CD4-positive, CD25-positive, alpha-beta regulatory T cell (primary cell): ENCODE results near the gene EGLN1. TPM values are rescaled to one million over a fixed set of nuclear protein-coding genes. Genes with fewer than 3 reads are reported as not detected.

Source experiments
- ATAC-seq, 2 donors: fragments of 150-1000 bp; cut with Tn5 transposase; one replicate each; pipeline ENCODE4 v1.10.0; 2021; ENCODE audit warnings: low read depth in 2 of 2, moderate number of reproducible peaks in 2 of 2, moderate library complexity in 1 of 2
- DNase-seq, 3 donors: peaks; one replicate each; pipeline versions ENCODE4 v3.0.0 to v3.0.0-alpha.2; 2012 to 2022; ENCODE audit warnings: mixed read lengths in 1 of 3
- H3K27ac ChIP-seq: one replicate; pipeline ENCODE4 v1.7.0; 2013; ENCODE audit warnings: mild to moderate bottlenecking, low read length; ENCODE audit not compliant: insufficient read depth, poor library complexity, severe bottlenecking
- H3K27me3 ChIP-seq: one replicate; pipeline ENCODE4 v1.7.0; 2013; ENCODE audit warnings: low read length; ENCODE audit not compliant: control insufficient read depth, insufficient read depth
- H3K36me3 ChIP-seq: one replicate; pipeline ENCODE4 v1.7.0; 2013; ENCODE audit warnings: mild to moderate bottlenecking, low read length, moderate library complexity; ENCODE audit not compliant: control insufficient read depth, insufficient read depth
- H3K4me1 ChIP-seq: 2 replicates; pipeline ENCODE4 v1.7.0; 2013; ENCODE audit warnings: mild to moderate bottlenecking, low read length; ENCODE audit not compliant: insufficient read depth, control insufficient read depth, poor library complexity, severe bottlenecking
- H3K4me3 ChIP-seq: one replicate; pipeline ENCODE4 v1.7.0; 2013; ENCODE audit warnings: low read depth, mild to moderate bottlenecking, low read length, moderate library complexity
- H3K9me3 ChIP-seq, 2 experiments: 1 replicate in 1 of 2; 2 replicates in 1 of 2; pipeline ENCODE4 v1.7.0; 2013; ENCODE audit warnings: low read length in 2 of 2, mild to moderate bottlenecking in 1 of 2, moderate library complexity in 1 of 2; ENCODE audit not compliant: control insufficient read depth in 2 of 2
- H3K27ac Mint-ChIP-seq, 3 donors: one replicate each; pipeline ENCODE4 v1.8.0; 2020 to 2022; ENCODE audit warnings: mild to moderate bottlenecking in 3 of 3, mixed read lengths in 3 of 3, moderate library complexity in 2 of 3
- H3K27me3 Mint-ChIP-seq: one replicate; pipeline ENCODE4 v1.8.0; 2022; ENCODE audit warnings: mild to moderate bottlenecking, mixed read lengths
- H3K36me3 Mint-ChIP-seq: one replicate; pipeline ENCODE4 v1.8.0; 2020; ENCODE audit warnings: mixed read lengths
- H3K4me1 Mint-ChIP-seq, 4 donors: one replicate each; pipeline ENCODE4 v1.8.0; 2020 to 2022; ENCODE audit warnings: mixed read lengths in 4 of 4, mild to moderate bottlenecking in 1 of 4
- H3K4me3 Mint-ChIP-seq, 4 donors: one replicate each; pipeline ENCODE4 v1.8.0; 2020 to 2022; ENCODE audit warnings: mild to moderate bottlenecking in 4 of 4, mixed read lengths in 4 of 4, moderate library complexity in 3 of 4
- H3K9me3 Mint-ChIP-seq, 7 donors: one replicate each; pipeline ENCODE4 v1.8.0; 2020 to 2022; ENCODE audit warnings: mixed read lengths in 7 of 7, mild to moderate bottlenecking in 3 of 7, moderate library complexity in 2 of 7
- polyA plus RNA-seq, 4 donors: library from polyadenylated mRNA; unstranded; fragments of 300-500 nt; fragmentation: Illumina TruSeq; gene quantifications; one replicate each; pipeline ENCODE4 v1.2.3, GENCODE V29; 2021
- total RNA-seq: library from RNA; stranded (reverse); gene quantifications from one replicate; pipeline ENCODE4 v1.2.3, GENCODE V29; 2022

EGLN1 gene
- total and polyA plus RNA-seq, 5 donors from 2014 or later: 18.4 to 31.6 (median 21.7) TPM

DNA sequence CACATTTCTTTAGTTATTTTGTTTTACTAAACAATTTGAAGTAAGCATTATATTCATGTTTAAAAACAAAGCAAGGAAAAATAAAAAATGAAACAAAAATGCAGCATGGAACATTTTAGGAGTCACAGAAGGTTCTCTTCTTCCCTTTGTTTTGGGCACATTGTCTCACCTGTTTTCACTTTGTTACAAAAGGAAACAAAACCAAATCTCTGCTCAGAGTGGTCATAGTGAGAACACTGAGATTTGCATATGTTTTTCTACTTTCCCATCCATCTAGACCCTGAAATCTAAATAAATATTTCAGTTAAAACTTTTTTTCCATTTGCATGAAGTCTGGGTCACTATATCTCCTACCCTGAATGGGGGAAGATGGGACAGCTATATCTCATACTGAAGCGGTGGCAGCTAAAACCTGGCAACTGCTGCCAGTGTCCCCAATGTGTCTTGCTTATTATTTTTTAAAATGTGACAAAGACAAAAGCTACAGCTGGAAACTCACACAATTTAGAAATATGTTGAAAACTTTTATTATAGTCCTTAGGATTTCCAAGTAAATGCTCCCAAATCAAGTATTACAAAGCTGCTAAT, 87.9 kb downstream of the EGLN1 start:
- Mint-ChIP-seq H3K9me3 (peaks cover 0 to 3% (median 0%) of the 10 kb centered on the region in 7 donors), H3K27me3 (peaks cover 4% of the 10 kb centered on the region), H3K27ac (peak overlapping the region in 1 of 3 donors; percentile 29), H3K4me3 (peak overlapping the region; percentile 97 to 100 (median 100)), H3K4me1 (peaks cover 54 to 86% (median 72%) of the 10 kb centered on the region in 4 donors), H3K36me3 (peaks cover 36% of the 10 kb centered on the region)
- Histone ChIP-seq H3K36me3 (peaks cover 6% of the 10 kb centered on the region), H3K27ac (peak overlapping the region; percentile 43), H3K27me3 (no peaks in the 10 kb centered on the region), H3K9me3 (no peaks in the 10 kb centered on the region), H3K4me1 (peaks cover 57% of the 10 kb centered on the region), H3K4me3 (peak overlapping the region; percentile 94)
- DNase-seq (peak in 1 of 3 donors; percentile 9), ATAC-seq (no peak)

DNA sequence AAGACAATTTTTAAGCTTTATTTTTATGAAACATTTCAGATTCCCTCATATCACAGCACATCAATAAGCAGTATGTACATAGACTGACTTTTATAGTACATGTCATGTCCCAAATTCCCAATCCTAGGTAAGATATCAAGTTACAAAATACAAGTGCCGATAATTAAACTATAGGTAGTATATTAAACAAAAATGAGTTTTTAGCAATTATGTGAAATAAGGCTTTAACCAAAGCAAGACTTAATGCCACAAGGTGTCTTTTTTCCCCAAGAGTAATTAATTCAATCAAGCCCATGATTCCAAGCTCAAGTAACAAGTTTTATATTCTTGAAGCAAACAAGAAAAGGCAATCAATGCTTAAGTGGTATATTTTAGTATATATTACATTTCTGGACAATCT, 89.3 kb downstream of the EGLN1 start:
- ATAC-seq (no peak), DNase-seq (no peak)
- peak overlapping the region; percentile 94 for H3K4me3 ChIP-seq
- no peak overlapping the region for H3K27ac ChIP-seq
- H3K4me1 Mint-ChIP-seq: peaks cover 52 to 79% (median 65%) of the 10 kb centered on the region in 4 donors
- H3K27ac Mint-ChIP-seq: peak overlapping the region in 1 of 3 donors; percentile 0
- no peaks in the 10 kb centered on the region for H3K27me3 ChIP-seq
- H3K36me3 Mint-ChIP-seq: peaks cover 32% of the 10 kb centered on the region
- no peaks in the 10 kb centered on the region for H3K9me3 ChIP-seq
- H3K9me3 Mint-ChIP-seq: peaks cover 0 to 3% (median 0%) of the 10 kb centered on the region in 7 donors
- peaks cover 50% of the 10 kb centered on the region for H3K4me1 ChIP-seq
- peaks cover 6% of the 10 kb centered on the region for H3K36me3 ChIP-seq
- H3K27me3 Mint-ChIP-seq: peaks cover 3% of the 10 kb centered on the region
- peak overlapping the region; percentile 97 to 100 (median 100) for H3K4me3 Mint-ChIP-seq

DNA sequence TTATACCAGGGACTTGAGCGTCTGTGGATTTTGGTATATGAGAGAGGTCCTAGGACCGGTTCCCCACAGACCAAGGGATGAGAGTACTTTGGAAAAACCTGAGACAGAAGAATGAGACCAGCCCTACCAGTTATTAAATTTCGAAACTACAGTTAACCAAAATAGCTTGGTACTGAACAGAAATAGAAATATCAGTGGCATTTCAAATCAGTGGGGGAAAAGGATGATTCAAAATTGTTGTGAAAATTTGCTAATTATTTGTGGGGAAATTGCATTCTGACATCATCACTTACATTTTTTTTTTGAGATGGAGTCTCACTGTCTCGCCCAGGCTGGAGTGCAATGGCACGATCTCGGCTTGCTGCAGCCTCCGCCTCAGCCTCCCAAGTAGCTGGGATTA, 92.6 kb downstream of the EGLN1 start:
- Mint-ChIP-seq H3K36me3 (peaks cover 22% of the 10 kb centered on the region), H3K9me3 (no peaks in the 10 kb centered on the region), H3K4me3 (peak overlapping the region in 1 of 4 donors; percentile 15), H3K4me1 (peaks cover 33 to 50% (median 44%) of the 10 kb centered on the region in 4 donors), H3K27me3 (no peaks in the 10 kb centered on the region), H3K27ac (no peak overlapping the region)
- Histone ChIP-seq H3K36me3 (peaks cover 6% of the 10 kb centered on the region), H3K9me3 (no peaks in the 10 kb centered on the region), H3K4me3 (no peak overlapping the region), H3K4me1 (peaks cover 22% of the 10 kb centered on the region), H3K27ac (no peak overlapping the region), H3K27me3 (no peaks in the 10 kb centered on the region)
- DNase-seq (no peak), ATAC-seq (no peak)

DNA sequence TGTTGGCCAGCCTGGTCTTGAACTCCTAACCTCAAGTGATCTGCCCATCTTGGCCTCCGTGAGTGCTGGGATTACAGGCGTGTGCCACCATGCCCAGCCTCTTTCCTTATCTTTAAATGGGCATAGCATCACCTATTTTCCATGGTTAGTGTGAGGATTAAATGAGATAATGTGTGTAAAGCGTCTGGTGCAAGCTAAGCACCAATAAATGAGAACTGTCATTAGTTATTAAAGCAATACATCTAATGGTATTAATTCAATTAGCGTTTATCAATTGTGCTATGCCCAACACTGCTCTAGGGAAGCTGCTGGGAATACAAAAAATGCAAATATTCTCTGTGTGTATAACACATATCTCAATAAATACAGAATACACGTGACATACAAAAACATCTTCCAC, 94.5 kb downstream of the EGLN1 start:
- H3K36me3 ChIP-seq: peaks cover 4% of the 10 kb centered on the region
- no peaks in the 10 kb centered on the region for H3K9me3 ChIP-seq
- ATAC-seq (no peak), DNase-seq (no peak)
- no peak overlapping the region for H3K27ac Mint-ChIP-seq
- peaks cover 13% of the 10 kb centered on the region for H3K36me3 Mint-ChIP-seq
- H3K4me1 ChIP-seq: peaks cover 4% of the 10 kb centered on the region
- no peaks in the 10 kb centered on the region for H3K9me3 Mint-ChIP-seq
- peaks cover 22 to 32% (median 27%) of the 10 kb centered on the region in 4 donors for H3K4me1 Mint-ChIP-seq
- no peaks in the 10 kb centered on the region for H3K27me3 ChIP-seq
- no peak overlapping the region for H3K27ac ChIP-seq
- H3K27me3 Mint-ChIP-seq: no peaks in the 10 kb centered on the region
- no peak overlapping the region for H3K4me3 Mint-ChIP-seq
- H3K4me3 ChIP-seq: no peak overlapping the region

DNA sequence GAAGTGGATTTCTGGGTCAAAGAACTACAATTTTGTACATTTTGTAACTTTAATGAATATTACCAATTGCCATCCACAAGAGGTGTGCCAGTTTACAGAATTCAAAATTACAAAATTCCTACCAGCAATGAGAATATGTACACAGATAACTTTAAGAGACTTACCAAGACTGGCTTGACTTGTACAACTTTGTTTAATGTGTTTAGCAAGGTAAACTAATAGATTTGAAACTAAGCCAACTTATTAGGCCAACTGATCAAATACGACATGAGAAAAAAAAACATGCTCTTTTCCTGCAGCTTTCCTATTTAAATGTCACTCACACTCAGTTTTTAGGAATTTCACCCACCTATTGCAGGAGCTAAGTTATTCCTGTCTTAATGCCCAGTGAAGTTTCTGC, 95.8 kb downstream of the EGLN1 start:
- no peaks in the 10 kb centered on the region for H3K27me3 Mint-ChIP-seq
- ATAC-seq (no peak), DNase-seq (no peak)
- H3K4me3 Mint-ChIP-seq: no peak overlapping the region
- Histone ChIP-seq H3K27me3 (no peaks in the 10 kb centered on the region), H3K36me3 (no peaks in the 10 kb centered on the region), H3K4me3 (no peak overlapping the region), H3K4me1 (no peaks in the 10 kb centered on the region), H3K9me3 (no peaks in the 10 kb centered on the region), H3K27ac (no peak overlapping the region)
- peaks cover 11 to 19% (median 14%) of the 10 kb centered on the region in 4 donors for H3K4me1 Mint-ChIP-seq
- H3K27ac Mint-ChIP-seq: no peak overlapping the region
- no peaks in the 10 kb centered on the region for H3K9me3 Mint-ChIP-seq
- peaks cover 6% of the 10 kb centered on the region for H3K36me3 Mint-ChIP-seq

DNA sequence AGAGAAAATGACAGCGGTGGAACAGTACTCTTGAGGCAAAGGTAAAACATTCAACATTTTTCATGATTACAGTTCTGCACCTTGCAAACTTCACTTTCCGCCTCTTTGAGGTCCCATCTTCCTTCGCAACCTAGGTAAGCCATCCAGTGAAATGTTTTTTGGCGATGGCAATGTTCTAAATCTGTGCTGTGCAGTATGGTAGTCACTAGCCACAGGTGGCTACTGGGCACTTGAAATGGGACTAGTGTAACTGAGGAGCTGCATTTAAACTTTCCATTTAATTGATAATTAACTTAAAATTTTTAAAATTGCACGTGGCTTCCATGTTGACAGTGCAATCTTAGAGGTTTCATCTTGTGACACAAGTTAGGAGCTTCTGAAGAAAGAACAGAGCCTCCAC, 97.4 kb downstream of the EGLN1 start:
- no peaks in the 10 kb centered on the region for H3K27me3 Mint-ChIP-seq
- Histone ChIP-seq H3K27ac (no peak overlapping the region), H3K4me3 (no peak overlapping the region), H3K4me1 (no peaks in the 10 kb centered on the region), H3K36me3 (no peaks in the 10 kb centered on the region), H3K9me3 (no peaks in the 10 kb centered on the region), H3K27me3 (no peaks in the 10 kb centered on the region)
- no peaks in the 10 kb centered on the region for H3K9me3 Mint-ChIP-seq
- ATAC-seq (no peak), DNase-seq (no peak)
- no peak overlapping the region for H3K27ac Mint-ChIP-seq
- no peak overlapping the region for H3K4me3 Mint-ChIP-seq
- peaks cover 0 to 10% (median 7%) of the 10 kb centered on the region in 4 donors for H3K4me1 Mint-ChIP-seq
- peaks cover 3% of the 10 kb centered on the region for H3K36me3 Mint-ChIP-seq

DNA sequence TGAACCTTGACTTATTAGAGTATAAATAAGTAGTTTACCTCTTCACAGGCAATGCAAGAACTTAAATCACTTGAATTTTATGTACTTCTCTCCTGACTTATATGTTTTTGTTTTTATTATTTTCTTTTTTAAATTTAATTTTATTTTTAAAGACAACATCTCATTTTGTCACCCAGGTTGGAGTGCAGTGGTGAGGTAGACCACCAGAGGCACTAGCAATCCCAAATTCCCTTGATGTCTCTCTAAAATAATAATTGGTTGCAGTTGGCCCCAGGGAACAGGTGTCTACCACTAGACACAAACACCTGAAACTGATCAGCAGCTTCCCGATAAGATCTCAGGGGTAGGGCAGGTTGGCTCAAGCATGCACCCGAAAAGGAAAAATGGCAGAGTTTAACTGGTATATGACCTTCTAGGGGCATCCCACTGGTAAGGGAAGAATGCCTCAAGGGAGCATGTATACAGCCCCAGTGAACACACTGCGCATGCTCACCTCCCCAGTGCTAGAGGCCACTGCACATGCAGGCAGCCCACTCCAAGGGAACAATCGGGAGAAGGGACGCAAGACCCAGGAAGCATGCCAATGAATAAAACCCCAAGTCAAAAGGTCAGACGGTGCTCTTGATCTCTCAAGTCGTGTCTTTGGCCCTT, 99.1 kb downstream of the EGLN1 start:
- no peak overlapping the region for H3K4me3 Mint-ChIP-seq
- no peaks in the 10 kb centered on the region for H3K9me3 Mint-ChIP-seq
- Histone ChIP-seq H3K27me3 (no peaks in the 10 kb centered on the region), H3K27ac (no peak overlapping the region), H3K9me3 (no peaks in the 10 kb centered on the region), H3K4me1 (no peaks in the 10 kb centered on the region), H3K36me3 (no peaks in the 10 kb centered on the region), H3K4me3 (no peak overlapping the region)
- H3K27ac Mint-ChIP-seq: no peak overlapping the region
- no peaks in the 10 kb centered on the region for H3K4me1 Mint-ChIP-seq
- H3K27me3 Mint-ChIP-seq: no peaks in the 10 kb centered on the region
- ATAC-seq: no peak
- no peak for DNase-seq
- H3K36me3 Mint-ChIP-seq: no peaks in the 10 kb centered on the region

DNA sequence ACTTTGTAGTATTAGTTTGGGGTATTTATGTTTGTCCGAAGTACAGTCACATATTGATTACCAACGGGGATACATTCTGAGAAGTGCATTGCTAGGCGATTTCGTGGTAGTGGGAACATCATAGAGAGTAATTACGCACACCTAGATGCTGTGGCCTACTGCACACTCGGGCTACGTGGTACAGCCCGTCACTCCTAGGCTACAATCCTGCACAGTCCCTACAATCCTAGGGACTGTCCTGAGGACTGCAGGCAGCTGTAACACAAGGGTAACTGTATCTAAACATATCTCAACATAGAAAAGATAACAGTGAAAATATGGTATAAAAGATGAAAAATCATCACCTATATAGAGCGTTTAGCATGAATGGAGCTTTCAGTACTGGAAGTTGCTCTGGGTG, 103.0 kb downstream of the EGLN1 start:
- Histone ChIP-seq H3K27me3 (no peaks in the 10 kb centered on the region), H3K4me1 (no peaks in the 10 kb centered on the region), H3K27ac (no peak overlapping the region), H3K36me3 (no peaks in the 10 kb centered on the region), H3K9me3 (no peaks in the 10 kb centered on the region), H3K4me3 (no peak overlapping the region)
- no peaks in the 10 kb centered on the region for H3K36me3 Mint-ChIP-seq
- H3K4me1 Mint-ChIP-seq: peaks cover 0 to 8% (median 2%) of the 10 kb centered on the region in 4 donors
- H3K4me3 Mint-ChIP-seq: no peak overlapping the region
- H3K27me3 Mint-ChIP-seq: no peaks in the 10 kb centered on the region
- ATAC-seq (no peak), DNase-seq (no peak)
- no peak overlapping the region for H3K27ac Mint-ChIP-seq
- H3K9me3 Mint-ChIP-seq: no peaks in the 10 kb centered on the region
